Suprapubic skin (tissue), 4 donors: ENCODE results near the gene PRSS21.

Experiments used
- CTCF ChIP-seq, 2 donors: fragments of 200-600 bp in 1 of 2; fragments of 450-650 bp in 1 of 2; sonication (generic) in 1 of 2; IDR thresholded peaks; one replicate each; pipeline ENCODE4 v1.5.1; 2016 to 2019; ENCODE audit warnings: antibody characterized with exemption in 2 of 2, mild to moderate bottlenecking in 1 of 2, moderate library complexity in 1 of 2
- EP300 ChIP-seq: sonication (generic); formaldehyde crosslinking; IDR thresholded peaks from one replicate; pipeline ENCODE4 v1.6.1; 2017; ENCODE audit warnings: antibody characterized with exemption
- POLR2A ChIP-seq, 2 donors: fragments of 450-650 bp; IDR thresholded peaks; one replicate each; pipeline ENCODE4 v1.6.1; 2017; ENCODE audit warnings: antibody characterized with exemption in 2 of 2, mild to moderate bottlenecking in 2 of 2, moderate library complexity in 2 of 2
- POLR2AphosphoS5 ChIP-seq, 3 donors: sonication (generic); formaldehyde crosslinking; IDR thresholded peaks; one replicate each; pipeline ENCODE4 v1.6.1; 2017; ENCODE audit warnings: antibody characterized with exemption in 3 of 3

DNA sequence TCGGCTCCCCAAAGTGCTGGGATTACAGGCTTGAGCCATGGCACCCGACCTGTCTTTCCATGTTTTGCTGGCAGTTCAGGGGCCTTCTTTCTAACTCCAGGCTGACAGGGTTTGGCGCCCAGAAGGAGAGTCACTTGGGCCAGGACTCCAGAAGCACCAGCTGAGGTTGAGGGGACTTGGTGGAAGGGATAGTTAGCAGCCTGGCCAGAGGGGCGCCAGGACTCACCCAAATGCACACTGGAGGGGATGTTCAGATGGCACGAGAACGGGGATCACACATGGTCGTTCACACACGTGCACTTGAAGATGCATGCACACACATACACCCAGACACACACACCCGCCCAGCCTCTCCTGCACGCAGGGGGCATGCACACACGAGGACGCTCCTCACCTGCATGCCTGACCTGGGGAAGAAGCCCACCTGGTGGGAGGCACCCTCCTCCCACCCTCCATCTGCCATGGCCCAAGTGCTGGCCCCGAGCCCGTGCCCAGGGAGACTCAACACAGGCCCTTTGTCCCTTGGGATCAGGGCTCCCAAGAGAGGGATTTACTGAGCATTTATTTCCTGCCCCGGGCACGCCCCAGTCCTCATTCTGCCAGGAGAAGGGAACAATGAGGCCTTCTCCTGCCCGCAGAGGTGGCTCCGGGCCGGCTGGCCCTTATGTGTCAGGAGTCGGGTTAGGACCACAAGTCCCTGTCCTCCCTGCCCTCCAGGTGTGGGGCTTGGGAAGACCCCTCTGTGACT lies 2.3 kb upstream of the PRSS21 start:
- TF ChIP-seq POLR2A (IDR thresholded peaks at IDR 0.05) (no peak), CTCF (IDR thresholded peaks at IDR 0.05) (no peak), EP300 (no peak), POLR2AphosphoS5 (IDR thresholded peaks at IDR 0.05) (no peak)
